Activated T-helper 9 cell treated with anti-CD3 and anti-CD28 coated beads, Interleukin-2, amount 50 U/mL, for 16 hours (primary cell): ENCODE measurements around the gene DLGAP5.
A peak's percentile ranks its signal among the peaks of the same experiment; 100 is the strongest.

Source experiments
- DNase-seq: peaks from one replicate; pipeline ENCODE4 v3.0.0-alpha.2; 2020; ENCODE audit warnings: low read depth

DLGAP5 gene, protein sequence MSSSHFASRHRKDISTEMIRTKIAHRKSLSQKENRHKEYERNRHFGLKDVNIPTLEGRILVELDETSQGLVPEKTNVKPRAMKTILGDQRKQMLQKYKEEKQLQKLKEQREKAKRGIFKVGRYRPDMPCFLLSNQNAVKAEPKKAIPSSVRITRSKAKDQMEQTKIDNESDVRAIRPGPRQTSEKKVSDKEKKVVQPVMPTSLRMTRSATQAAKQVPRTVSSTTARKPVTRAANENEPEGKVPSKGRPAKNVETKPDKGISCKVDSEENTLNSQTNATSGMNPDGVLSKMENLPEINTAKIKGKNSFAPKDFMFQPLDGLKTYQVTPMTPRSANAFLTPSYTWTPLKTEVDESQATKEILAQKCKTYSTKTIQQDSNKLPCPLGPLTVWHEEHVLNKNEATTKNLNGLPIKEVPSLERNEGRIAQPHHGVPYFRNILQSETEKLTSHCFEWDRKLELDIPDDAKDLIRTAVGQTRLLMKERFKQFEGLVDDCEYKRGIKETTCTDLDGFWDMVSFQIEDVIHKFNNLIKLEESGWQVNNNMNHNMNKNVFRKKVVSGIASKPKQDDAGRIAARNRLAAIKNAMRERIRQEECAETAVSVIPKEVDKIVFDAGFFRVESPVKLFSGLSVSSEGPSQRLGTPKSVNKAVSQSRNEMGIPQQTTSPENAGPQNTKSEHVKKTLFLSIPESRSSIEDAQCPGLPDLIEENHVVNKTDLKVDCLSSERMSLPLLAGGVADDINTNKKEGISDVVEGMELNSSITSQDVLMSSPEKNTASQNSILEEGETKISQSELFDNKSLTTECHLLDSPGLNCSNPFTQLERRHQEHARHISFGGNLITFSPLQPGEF

DNA sequence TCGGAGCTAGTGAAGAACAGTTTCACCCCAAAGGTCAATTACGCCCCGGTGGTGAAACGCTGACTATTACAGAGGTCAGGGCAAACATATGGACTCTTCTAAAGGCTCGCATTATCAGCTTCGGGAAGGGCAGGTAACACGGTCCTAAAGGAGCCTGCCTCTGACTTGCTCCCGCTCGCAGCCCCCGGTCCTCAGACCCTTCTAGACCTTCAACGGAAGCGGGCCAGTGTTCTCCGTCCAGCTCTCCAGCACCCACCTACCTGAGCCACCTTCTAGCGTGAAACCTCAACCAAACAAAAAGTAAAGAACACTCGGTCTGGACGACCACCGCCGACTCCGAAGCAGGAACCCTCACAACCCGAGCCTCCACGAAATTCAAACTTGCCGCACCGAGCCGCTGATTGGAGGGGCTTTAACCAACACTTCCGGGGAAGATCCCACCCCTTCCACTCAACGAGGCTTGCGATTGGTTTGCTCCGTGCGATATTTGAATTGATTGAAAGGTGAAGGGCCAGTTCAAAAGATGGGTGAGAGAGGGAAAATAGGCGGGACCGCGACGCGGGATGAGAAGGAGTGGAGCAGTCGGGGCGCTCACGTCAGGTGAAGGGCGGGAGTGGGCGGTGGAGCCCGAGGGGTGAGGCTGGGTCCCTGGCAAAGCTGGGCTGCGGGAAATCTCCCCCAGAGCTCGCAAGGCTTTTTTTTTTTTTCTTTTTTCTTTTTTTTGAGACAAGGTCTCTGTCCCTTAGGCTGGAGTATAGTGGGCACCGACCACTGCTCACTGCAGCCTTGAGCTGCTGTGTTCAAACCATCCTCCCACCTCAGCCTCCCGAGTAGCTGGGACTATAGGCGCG is at the start of gene DLGAP5:
TSS of gene DLGAP5 (minus strand) at position 383 of the 851 bp plus-strand sequence. CDS start 2,406 bp downstream, outside the sequence.
- DNase-seq: peak; percentile 83

DNA sequence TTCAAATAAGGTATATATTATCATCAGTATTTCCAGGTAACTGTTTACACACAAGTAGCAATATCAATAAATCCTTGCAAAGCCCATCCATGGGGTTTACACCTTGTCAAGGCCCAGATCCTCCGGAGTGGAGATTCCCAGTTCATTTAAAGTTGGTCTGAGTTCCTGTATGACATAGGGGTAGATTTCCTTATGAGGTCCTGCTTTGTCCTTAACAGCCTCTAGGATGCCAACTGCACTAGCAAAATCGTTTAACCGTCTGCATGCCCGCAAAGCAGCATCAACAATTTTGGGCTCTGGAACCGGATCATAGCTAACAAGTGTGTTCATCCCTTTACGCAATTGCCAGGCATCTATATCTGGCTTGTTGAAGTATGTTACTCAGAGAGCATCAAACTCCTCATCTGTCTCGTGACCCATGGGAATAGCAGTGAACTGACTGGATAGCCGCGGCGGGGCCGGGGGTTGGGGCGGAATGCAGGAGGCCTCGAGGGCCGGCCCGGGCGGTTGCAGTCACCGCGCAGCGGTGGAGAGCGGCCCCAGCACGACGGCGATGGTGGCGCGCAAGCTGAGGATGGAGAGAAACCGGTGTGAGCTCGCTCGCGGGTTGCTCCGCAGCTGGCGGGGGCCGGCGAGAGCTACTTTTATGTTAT is 49.3 kb upstream of the DLGAP5 start:
- DNase-seq: no peak

DNA sequence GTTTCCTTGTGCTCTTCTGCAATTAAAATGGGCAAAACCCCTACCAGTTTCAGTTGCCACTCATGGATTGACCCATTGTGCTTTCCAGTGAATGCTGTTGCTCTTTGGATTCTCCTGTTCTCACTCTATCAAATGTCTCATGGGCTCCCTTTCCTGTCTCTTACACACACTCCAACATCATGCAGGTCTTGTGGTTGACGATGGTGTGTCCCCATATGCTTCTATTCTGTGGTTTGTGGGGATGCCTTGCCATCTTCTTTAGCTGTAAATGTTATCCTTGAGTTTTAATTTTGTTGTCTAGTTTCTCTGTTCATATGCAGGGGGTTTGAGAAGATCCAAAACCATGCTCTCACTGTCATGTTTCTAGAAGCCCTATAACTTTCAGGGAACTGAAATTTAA is 47.9 kb upstream of the DLGAP5 start:
- DNase-seq: no peak

DNA sequence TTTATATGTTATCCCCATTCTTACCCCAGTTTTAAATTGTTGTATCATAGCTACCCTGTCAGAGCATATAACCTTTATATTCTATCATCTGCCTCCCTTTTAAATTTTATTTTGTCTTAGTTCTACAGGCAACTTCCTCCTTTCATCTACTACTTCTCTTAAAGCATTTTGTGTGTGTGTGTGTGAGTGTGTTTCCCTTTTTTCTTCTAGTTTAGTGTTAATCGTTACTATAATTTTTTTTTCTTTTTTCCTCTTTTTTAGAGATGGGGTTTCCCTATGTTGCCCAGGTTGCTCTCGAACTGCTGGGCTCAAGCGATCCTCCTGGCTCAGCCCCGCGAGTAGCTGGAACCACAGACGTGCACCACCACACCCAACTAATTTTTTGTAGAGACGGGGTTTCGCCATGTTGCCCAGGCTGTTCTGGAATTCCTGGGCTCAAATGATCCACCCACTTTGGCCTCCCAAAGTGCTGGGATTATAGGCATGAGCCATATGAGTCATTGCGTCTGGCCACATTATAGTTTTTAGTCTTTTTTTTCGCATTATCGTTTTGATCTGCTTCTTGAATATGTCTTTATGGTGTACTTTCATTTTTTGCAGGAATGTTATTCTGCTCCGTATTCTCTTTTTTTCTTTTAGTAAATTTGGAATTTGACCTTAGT is 46.8 kb upstream of the DLGAP5 start:
- no peak for DNase-seq

DNA sequence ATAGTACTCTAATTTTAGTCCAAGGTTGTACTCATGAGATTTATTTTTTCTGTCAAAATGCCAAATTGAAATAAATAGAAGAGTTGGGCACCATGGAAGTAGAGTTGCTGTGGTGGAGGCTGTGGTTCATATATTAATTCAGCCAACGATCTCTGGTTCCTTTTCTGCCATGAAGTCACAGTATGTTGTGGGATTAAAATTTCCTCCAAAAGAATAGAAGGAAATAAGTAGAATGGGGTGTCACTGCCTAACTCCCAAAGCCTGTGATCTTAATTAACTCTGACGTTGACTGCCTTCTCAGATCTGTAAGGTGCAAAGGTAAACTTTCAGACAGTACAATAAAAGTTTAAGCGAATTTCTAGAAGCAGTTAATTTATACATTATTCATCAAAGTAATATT is 42.2 kb upstream of the DLGAP5 start:
- no peak for DNase-seq

DNA sequence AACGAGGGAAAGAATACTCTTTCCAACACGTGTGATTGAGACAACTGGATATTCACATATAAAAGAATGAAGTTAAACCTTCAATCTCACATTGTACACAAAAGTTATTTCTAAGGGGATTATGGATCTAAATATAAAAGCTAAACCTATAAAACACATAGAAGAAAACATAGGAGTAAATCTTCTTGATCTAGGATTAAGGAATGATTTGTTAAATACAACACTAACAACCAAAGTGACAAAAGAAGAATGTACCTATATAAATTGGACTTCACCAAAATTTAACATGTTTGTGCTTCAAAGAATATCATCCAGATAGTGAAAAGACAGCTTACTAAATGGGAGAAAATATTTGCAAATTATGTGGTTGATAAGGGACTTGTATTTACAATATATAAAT is 36.9 kb upstream of the DLGAP5 start:
- no peak for DNase-seq

DNA sequence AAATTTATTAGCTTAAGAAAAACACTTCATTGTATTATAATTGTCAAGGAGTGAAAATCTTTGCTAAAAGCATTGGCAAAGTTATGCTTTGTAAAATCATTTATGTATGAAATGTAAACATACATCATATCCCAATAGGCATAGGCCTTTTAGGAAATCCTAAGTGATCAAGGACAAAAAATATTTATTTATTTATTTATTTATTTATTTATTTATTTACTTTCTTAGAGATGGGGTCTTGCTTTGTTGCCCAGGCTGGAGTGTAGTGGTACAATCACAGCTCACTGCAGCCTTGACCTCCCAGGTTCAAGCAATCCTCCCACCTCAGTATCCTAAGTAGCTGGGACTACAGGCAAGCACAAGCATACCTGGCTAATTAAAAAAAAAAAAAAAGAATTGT is 32.0 kb upstream of the DLGAP5 start:
- no peak for DNase-seq

DNA sequence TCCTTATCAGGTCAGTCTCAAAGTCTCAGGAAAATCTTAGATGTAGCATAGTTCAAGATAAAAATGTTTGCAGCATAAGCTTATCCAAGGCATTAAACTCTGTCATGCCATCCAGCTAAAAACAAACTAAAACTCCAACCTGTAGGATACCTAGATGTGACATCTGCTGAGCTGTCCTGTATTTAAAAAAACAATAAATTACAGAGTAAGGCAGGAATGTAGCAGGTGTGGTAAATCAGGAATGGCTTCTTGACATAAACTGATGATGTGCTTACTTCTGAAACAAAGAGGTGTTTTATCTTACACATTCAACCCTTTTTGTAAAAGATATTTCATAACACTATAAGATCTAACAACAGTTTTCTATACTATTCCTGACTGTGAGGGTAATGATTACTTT is 30.6 kb upstream of the DLGAP5 start:
- DNase-seq: no peak

DNA sequence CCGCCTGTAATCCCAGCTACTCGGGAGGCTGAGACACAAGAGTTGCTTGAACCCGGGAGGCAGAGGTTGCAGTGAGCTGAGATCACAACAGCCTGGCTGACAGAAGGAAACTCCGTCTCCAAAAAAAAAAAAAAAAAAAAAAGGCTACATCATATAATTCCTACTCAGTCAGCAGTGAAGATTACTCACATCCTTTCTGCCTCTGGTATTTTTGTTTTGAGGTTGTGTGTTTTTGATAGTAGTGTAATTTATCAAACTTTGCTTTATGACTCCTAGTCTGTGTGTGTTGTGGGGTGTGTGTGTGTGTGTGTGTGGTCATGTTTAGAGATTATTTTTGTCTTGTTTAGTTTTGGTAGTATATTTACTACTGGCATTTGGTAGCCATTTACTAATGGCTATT is 29.8 kb upstream of the DLGAP5 start:
- DNase-seq: no peak

DNA sequence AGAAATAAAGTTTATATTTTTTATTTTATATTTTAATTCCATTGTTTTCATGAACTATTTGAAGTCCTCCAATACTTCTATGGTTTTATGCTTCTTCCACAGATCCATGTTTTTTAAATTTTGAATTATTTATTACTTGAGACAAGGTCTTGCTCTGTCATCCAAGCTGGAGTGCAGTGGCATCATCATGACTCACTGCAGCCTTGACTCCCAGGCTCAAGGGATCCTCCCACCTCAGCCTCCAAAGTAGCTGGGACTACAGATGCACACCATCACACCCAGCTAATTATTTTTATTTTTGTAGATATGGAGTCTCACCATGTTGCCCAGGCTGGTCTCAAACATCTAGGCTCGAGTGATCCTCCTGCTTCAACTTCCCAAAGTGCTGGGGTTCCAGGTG is 28.8 kb upstream of the DLGAP5 start:
- no peak for DNase-seq

DNA sequence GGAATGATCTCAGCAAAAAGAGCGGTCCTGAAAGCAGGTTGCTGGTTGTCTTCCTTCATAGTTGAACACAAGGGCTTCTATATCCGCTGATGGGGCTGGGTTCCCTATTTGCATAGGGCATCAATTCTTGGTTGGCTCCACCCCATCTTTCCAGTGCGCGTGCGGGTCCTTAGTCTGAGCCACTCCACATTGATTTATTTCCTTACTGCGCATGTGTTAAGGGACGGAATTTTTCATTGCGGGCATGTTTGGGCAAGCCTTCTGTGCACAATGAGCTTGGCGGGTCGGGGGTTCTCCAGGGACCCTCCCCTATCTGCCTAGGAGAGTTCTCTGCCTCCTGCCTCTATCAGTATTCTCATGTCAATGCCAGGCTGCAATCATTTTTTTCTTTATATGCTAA is 21.2 kb upstream of the DLGAP5 start:
- no peak for DNase-seq

DNA sequence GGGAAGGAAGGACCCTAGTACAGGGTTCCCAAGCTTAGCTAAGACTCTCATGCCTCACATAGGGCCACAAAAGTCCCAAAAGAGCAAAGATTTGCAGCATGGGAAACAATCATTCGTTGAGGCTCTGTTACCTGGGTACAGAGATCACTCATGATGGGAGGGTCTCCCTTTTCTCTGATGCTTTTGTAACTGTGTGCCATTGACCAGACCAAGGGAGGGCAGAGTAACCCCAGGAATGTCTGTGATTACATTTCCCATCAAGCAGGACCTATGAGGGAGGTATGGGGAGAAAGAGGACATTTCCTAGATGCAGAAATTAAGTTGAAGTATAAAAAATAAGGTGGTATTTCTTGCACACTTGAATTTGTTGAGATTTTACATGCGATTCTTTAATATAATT is 16.4 kb upstream of the DLGAP5 start:
- DNase-seq: no peak

DNA sequence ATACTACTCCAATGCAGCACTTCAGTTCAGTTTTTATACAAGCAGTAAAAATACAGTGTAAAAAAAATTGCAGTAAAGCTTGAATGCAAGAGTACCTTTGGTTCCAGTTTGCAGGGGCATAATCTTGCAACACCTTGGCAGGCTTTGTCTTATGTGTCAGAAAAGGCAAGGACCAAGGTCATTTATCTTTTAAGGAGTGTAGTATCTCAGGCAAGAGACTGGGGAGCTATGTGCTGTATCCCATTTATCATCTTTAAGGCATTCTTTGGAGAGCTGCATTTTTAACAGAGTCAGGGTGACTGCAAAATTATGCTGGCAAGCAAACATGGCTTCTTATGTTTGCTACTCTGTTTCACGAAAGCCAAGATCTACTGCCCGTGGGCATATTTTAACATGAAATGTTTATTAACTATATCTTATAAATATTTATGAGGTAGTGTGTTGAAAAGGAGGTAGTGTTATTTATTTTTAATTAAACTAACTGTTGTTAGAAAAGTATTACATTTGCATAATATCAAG is 14.8 kb upstream of the DLGAP5 start:
- DNase-seq: no peak

DNA sequence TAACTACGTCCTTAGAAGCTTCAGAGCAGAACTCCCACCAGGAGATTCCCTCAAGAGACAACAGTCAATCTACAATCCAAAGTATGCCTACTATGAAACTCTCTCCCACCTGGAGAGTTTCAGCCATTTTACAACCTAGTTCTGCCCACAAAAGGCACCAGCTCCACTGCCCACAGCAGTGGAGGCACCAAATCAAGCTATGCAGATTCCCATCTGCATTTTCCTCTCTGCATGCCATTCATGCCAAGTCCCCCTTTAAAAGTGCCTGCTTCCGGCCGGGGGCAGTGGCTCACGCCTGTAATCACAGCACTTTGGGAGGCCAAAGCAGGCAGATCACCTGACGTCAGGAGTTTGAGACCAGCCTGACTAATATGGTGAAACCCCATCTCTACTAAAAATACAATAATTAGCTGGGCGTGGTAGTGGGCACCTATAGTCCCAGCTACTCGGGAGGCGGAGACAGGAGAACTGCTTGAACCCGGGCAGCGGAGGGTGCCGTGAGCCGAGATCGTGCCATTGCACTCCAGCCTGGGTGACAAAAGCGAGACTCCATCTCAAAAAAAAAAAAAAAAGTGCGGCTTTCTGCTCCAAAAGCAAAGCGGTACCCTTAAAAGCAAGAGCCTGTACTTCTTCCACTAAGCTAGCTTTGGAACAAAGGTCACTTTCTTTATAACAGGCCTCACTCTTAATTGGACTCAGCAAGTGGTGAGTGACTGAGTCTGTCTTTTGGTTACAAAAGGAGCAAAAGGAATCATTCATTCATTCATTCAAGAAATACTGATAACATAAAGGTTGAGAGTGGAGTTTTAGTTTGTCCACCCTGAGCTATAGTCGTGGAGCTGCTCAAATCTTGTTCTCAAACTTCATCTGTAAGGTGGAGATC is 10.1 kb upstream of the DLGAP5 start:
- no peak for DNase-seq

DNA sequence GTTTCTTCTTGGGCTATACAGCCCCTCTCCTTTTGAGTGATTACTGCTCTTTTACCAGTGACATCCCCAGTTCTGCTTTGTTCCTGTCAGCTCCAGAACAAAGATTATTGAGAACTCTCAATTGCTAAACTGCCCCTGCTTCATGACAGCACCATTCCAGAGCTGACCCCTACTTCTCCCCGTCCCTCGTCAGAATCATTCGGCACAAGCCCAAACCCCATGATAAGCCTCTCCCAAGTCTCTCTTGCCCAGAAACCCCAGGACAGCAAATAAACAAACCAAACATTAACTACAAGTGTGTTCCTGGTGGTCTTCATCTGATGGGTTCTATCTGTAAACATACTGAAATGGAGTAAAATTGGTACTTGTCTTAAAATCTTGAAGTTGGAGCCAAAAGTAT is 9.3 kb upstream of the DLGAP5 start:
- no peak for DNase-seq

DNA sequence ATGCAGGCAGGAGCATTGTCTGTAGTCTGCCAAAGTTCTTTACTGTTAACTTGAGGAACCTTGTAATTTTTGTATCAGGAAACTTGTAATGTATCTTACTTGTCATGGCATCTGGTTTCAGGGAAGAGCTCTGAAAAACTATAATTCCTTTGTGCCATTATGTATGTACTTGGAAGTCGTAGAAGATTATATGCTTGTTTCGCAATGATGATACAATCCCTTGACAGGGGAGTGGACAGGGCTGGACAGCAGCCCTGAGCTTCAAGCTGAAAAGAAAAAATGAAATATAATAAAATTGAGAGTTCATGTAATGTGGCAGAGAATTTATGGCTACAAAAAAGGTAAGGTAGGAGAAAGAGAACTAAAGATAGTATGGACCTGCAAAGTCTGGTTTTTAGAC is 7.4 kb upstream of the DLGAP5 start:
- DNase-seq: no peak

DNA sequence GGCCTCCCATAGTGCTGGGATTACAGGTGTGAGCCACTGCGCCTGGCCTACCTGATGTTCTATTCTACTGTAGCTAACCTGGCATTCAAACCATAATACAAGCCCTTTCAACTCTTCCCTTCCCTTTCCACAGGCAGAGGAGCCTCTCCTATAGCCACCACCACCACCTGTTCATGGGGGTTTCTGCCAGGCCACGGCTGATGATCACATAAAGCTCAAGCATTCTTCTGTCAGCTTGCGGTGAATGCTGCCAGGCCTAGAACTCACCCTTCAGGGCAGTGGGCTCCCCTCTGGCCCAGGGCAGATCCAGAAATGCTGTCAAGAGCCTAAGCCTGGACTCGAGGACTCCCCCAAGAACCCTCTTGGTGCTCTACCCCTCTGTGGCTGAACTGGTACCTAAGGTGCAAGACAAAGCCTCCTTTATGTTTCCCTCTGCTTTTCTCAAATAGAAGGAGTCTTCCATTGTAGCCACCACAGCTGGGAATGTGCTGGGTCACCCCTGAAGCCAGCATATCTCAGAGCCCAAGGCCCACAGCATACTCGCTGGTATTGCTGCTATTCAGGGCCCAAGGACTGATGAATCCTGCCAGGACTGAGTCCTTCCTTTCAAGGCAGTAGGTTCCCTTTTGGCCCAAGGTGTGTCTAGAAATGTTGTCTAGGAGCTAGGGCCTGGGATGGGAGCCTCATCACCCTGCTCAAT is 3.4 kb upstream of the DLGAP5 start:
- no peak for DNase-seq

DNA sequence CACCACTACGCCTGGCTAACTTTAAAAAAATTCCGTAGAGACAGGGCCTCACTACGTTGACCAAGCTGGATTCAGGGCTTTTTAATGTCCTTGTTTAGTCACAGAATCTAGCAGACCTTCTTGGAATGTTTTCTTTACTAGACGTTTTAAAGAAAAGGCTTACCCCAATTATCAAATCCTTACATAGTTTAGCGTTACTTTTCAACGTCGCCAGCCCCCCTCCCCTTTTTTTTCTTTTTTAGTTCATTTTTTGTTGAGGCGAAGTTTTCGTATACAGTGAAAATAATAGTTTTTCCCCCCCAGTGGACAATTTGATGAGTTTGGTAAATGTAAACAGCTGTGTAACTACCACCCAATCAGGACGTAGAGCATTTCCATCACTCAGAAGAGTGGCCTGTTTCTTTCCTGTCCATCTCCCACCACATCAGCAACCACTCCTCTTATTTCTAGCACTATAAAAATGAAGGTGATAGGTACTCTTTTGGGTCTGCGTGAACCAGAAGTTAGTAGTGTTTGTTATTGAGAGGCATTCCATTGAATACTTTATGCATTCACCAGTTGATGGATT is 753 bp upstream of the DLGAP5 start:
- no peak for DNase-seq

DNA sequence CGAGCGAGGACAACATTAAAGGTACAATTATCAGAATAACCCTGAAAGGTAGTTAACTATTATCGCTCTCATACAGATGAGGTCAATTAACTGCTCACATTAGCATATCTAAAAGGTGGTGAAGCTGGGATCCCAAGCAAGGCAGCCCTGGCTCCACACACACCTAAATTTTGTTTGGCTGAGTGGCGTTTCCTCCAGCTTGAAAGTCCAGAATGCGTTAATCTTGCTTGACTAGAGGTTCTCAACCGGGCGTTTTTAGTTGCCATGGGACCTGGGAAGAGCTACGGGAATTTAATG is 531 bp downstream of the DLGAP5 start:
- DNase-seq: no peak
